CD4-positive, alpha-beta T cell treated with Interleukin-1 beta for 1 hour (primary cell): Measurements from ENCODE around the gene PLPP6.

Source experiments
- DNase-seq, 2 donors: peaks; one replicate each; pipeline ENCODE4 v3.0.0-alpha.2; 2020 to 2022

PLPP6 gene

GRCh38 chr9:4700932-4701331 is 38.8 kb downstream of the PLPP6 start:
- no peak for DNase-seq

- no peak for DNase-seq
Observed at GRCh38 chr9:4701526-4701925, 39.4 kb downstream of the PLPP6 start.

GRCh38 chr9:4704129-4704528 is 42.0 kb downstream of the PLPP6 start:
- DNase-seq, result no peak

GRCh38 chr9:4706021-4706420 is 43.9 kb downstream of the PLPP6 start:
- no peak for DNase-seq

GRCh38 chr9:4706971-4707622 is 45.0 kb downstream of the PLPP6 start:
- DNase-seq, result no peak

GRCh38 chr9:4709380-4709779 is 47.3 kb downstream of the PLPP6 start:
- no peak for DNase-seq

- DNase-seq, result no peak
Observed at GRCh38 chr9:4713849-4714248, 51.8 kb downstream of the PLPP6 start.

GRCh38 chr9:4714266-4715016 is 52.3 kb downstream of the PLPP6 start:
- no peak for DNase-seq
